ENCODE data around the gene TERT.

TERT gene

DNA sequence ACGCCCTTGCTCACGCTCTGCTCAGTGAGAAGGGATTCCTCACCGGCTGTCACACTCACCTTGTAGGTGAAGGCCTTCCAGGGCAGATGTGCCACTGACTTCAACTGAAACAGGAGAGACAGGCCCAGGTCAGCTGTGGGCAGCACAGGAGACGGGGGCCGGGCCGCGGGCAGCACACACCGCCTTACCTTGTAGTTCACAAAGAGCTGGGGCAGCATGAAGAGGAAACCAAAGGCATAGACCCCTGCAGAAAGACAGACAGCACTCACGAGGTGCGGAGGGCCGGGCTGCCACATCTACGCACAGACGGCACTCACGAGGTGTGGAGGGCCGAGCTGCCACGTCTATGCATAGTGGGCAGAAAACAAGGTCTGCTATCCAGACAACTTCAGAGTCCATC lies 26.7 kb upstream of the TERT start:
- no CpG with 5 or more reads among the region's 16 CpGs for WGBS (ENCODE audit: extremely low coverage, insufficient coverage, insufficient read length)
- H3K9ac ChIP-seq (ENCODE audit: low read length) = no peak overlapping the region
- H2BK120ac ChIP-seq (ENCODE audit: insufficient read depth, low read length, poor library complexity) = no peak overlapping the region
- no peak overlapping the region for H2BK5ac ChIP-seq (ENCODE audit: low read depth, low read length, poor library complexity)
- H3K18ac ChIP-seq (ENCODE audit: low read length) = no peak overlapping the region
- peaks cover 18% of the 10 kb centered on the region for H3K9me3 ChIP-seq (ENCODE audit: insufficient read depth, low read depth, low read length)
- H4K12ac ChIP-seq (ENCODE audit: low read depth, low read length) = no peak overlapping the region
- no peak overlapping the region for H4K91ac ChIP-seq (ENCODE audit: low read depth, low read length)
- H3K36me3 ChIP-seq (ENCODE audit: control insufficient read depth in 1 of 2, insufficient read depth in 2 of 2, low read length in 2 of 2) = peaks cover 81 to 83% of the 10 kb centered on the region in 2 experiments
- no peak overlapping the region for H3K14ac ChIP-seq (ENCODE audit: low read length)
- no peaks in the 10 kb centered on the region for H3K27me3 ChIP-seq (ENCODE audit: insufficient read depth, low read length)
- no peaks in the 10 kb centered on the region for H3K79me2 ChIP-seq (ENCODE audit: control insufficient read depth, insufficient read depth, low read length, poor library complexity)
- no peak overlapping the region for H3K23ac ChIP-seq (ENCODE audit: low read length)
- no peak overlapping the region for H3K4me3 ChIP-seq (ENCODE audit: low read depth, low read length)
- H3K4me1 ChIP-seq (ENCODE audit: control insufficient read depth in 1 of 2, insufficient read depth in 2 of 2, low read length in 2 of 2) = no peaks in the 10 kb centered on the region
- H3K79me1 ChIP-seq (ENCODE audit: low read length) = no peaks in the 10 kb centered on the region
- no peak overlapping the region for H2BK12ac ChIP-seq (ENCODE audit: low read length)
- no peak overlapping the region for H3K4me2 ChIP-seq (ENCODE audit: low read length)
- H2AFZ ChIP-seq (ENCODE audit: insufficient read depth, low read length, poor library complexity) = no peak overlapping the region
- no peak overlapping the region for H3K4ac ChIP-seq (ENCODE audit: low read depth, low read length)
- H3K27ac ChIP-seq (ENCODE audit: low read depth, low read length) = no peak overlapping the region
- H4K8ac ChIP-seq (ENCODE audit: low read depth, low read length) = no peak overlapping the region
- H2AK5ac ChIP-seq (ENCODE audit: low read length) = no peak overlapping the region
- DNase-seq = no peak

DNA sequence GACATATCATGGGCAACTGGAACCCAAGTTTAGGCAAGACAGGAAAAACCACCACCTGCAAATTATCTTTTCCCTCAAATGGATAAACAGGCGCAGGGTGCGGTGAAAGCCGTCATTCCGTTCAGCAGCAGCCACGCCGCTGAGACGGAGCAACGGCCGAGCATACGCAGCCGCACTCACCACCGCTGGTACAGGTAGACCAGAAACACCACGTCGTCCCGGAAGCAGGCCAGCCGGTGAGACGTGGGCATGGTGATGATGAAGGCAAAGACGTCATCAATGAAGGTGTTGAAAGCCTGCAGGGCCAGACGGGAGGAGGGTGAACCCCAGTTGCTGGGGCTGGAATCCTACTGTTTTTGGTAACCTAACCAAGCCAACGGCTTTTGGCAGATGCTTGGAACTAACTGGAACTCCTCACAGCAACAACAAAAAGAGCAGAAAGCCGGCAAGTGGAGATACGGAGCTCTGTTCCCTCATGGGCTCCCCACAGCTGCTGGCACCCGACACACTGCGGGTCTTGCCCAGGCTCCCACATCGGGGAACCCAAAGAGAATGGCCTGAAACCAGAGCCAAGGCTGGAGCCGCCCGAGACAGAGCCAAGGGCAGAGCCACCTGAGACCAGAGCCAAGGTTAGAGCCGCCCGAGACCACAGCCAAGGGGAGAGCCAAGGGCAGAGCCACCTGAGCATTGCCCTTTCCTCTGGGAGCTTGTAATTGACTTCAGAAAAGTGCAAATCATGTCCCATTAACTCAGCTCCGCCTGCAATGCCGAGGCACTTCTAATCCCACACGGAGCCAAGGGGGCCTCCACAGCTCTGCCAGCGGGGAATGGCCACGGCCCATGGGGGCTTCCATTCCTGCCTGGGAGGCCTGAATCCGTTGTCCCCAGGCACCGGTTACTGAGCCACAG lies 25.8 kb upstream of the TERT start:
- Histone ChIP-seq H2BK5ac (ENCODE audit: low read depth, low read length, poor library complexity) (no peak overlapping the region), H3K18ac (ENCODE audit: low read length) (no peak overlapping the region), H3K23ac (ENCODE audit: low read length) (no peak overlapping the region), H2BK12ac (ENCODE audit: low read length) (no peak overlapping the region), H3K27me3 (ENCODE audit: insufficient read depth, low read length) (no peaks in the 10 kb centered on the region), H4K8ac (ENCODE audit: low read depth, low read length) (no peak overlapping the region), H3K36me3 (ENCODE audit: control insufficient read depth in 1 of 2, insufficient read depth in 2 of 2, low read length in 2 of 2) (peaks cover 76 to 77% of the 10 kb centered on the region in 2 experiments), H4K12ac (ENCODE audit: low read depth, low read length) (no peak overlapping the region), H4K91ac (ENCODE audit: low read depth, low read length) (no peak overlapping the region), H3K14ac (ENCODE audit: low read length) (no peak overlapping the region), H3K4me1 (ENCODE audit: control insufficient read depth in 1 of 2, insufficient read depth in 2 of 2, low read length in 2 of 2) (no peaks in the 10 kb centered on the region), H3K4me3 (ENCODE audit: low read depth, low read length) (no peak overlapping the region), H3K27ac (ENCODE audit: low read depth, low read length) (no peak overlapping the region), H3K9me3 (ENCODE audit: insufficient read depth, low read depth, low read length) (peaks cover 12% of the 10 kb centered on the region), H3K9ac (ENCODE audit: low read length) (no peak overlapping the region), H3K79me1 (ENCODE audit: low read length) (no peaks in the 10 kb centered on the region), H2AFZ (ENCODE audit: insufficient read depth, low read length, poor library complexity) (no peak overlapping the region), H2BK120ac (ENCODE audit: insufficient read depth, low read length, poor library complexity) (no peak overlapping the region), H3K4ac (ENCODE audit: low read depth, low read length) (no peak overlapping the region), H2AK5ac (ENCODE audit: low read length) (no peak overlapping the region), H3K4me2 (ENCODE audit: low read length) (no peak overlapping the region), H3K79me2 (ENCODE audit: control insufficient read depth, insufficient read depth, low read length, poor library complexity) (no peaks in the 10 kb centered on the region)
- no peak for DNase-seq
- no CpG with 5 or more reads among the region's 36 CpGs for WGBS (ENCODE audit: extremely low coverage, insufficient coverage, insufficient read length)

DNA sequence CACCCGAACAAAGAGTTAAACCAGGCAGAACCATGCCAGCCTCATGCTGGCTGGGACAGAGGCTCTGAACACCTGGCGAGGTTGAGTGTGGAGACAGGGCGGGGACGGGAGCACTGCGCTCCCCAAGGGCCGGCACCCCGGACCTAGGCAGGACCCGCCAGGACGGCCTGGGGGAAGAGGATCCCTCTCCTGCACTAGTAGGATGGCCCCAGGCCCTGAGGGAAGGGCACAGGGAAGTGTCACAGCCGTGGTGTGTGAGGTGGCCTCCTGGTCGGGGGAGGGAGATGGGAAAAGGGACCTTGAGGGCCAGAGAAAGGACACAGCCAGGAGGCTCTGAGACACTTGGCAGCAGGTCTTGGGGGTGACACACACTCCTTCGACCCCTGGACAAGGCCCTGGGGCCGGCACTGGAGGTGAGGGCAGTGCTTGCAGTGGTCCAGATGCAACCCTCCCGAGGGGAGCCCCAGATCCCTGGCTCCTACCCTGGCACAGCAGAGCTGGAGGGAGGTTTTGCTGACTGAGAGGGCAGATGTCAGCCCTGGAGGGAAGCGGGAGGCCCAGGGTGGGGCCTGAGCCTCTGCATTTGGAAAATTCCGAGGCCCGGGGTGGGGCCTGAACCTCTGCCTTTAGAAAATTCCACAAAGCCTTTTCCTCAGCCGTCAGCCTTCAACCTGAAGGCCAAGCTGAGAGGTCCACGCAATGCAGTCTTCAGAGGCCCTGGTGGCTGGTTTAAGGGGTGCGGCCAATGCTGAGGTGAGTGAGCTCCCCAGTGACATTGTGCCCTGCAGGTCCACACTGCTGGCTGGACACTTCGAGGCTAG lies 24.8 kb upstream of the TERT start:
- H3K4ac ChIP-seq (ENCODE audit: low read depth, low read length) = no peak overlapping the region
- peaks cover 66% of the 10 kb centered on the region in 2 experiments for H3K36me3 ChIP-seq (ENCODE audit: control insufficient read depth in 1 of 2, insufficient read depth in 2 of 2, low read length in 2 of 2)
- H4K12ac ChIP-seq (ENCODE audit: low read depth, low read length) = no peak overlapping the region
- H3K4me3 ChIP-seq (ENCODE audit: low read depth, low read length) = no peak overlapping the region
- WGBS (ENCODE audit: extremely low coverage, insufficient coverage, insufficient read length) = no CpG with 5 or more reads among the region's 21 CpGs
- no peaks in the 10 kb centered on the region for H3K27me3 ChIP-seq (ENCODE audit: insufficient read depth, low read length)
- H3K9me3 ChIP-seq (ENCODE audit: insufficient read depth, low read depth, low read length) = peaks cover 6% of the 10 kb centered on the region
- no peak overlapping the region for H2BK5ac ChIP-seq (ENCODE audit: low read depth, low read length, poor library complexity)
- H4K91ac ChIP-seq (ENCODE audit: low read depth, low read length) = no peak overlapping the region
- no peak overlapping the region for H2BK120ac ChIP-seq (ENCODE audit: insufficient read depth, low read length, poor library complexity)
- DNase-seq = no peak
- H2AK5ac ChIP-seq (ENCODE audit: low read length) = no peak overlapping the region
- no peak overlapping the region for H3K4me2 ChIP-seq (ENCODE audit: low read length)
- H3K79me1 ChIP-seq (ENCODE audit: low read length) = no peaks in the 10 kb centered on the region
- H3K9ac ChIP-seq (ENCODE audit: low read length) = no peak overlapping the region
- H2AFZ ChIP-seq (ENCODE audit: insufficient read depth, low read length, poor library complexity) = no peak overlapping the region
- H3K23ac ChIP-seq (ENCODE audit: low read length) = no peak overlapping the region
- no peak overlapping the region for H3K14ac ChIP-seq (ENCODE audit: low read length)
- H3K18ac ChIP-seq (ENCODE audit: low read length) = no peak overlapping the region
- no peak overlapping the region for H4K8ac ChIP-seq (ENCODE audit: low read depth, low read length)
- no peaks in the 10 kb centered on the region for H3K4me1 ChIP-seq (ENCODE audit: control insufficient read depth in 1 of 2, insufficient read depth in 2 of 2, low read length in 2 of 2)
- H2BK12ac ChIP-seq (ENCODE audit: low read length) = no peak overlapping the region
- H3K27ac ChIP-seq (ENCODE audit: low read depth, low read length) = no peak overlapping the region
- no peaks in the 10 kb centered on the region for H3K79me2 ChIP-seq (ENCODE audit: control insufficient read depth, insufficient read depth, low read length, poor library complexity)

DNA sequence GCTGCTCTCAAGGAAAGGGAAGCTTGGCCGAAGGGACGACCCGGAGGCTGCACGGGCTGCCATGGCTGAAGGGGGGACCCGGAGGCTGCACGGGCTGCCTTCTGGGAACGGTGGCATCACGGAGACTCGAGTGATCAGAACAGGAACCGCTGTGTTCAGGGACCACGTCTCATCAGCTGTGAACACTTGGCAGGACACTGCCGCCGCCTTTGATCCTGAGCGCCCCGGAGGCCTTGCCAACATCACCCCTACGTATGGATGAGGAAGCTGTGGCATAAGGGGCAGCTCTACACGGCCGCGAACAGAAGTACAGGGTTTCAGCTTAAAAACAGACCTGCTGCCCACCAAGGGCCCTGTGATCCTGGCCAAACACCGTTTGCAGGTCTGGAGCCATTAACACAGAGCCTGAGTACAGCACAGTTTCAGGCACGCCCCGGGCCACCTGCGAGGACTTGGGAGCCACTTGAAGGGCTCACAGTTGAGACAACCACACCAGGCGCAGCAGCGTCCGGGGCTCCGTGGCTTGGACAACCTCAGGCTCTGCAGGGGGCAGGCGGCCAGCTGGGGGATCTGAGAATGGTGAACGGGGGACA lies 23.9 kb upstream of the TERT start:
- Histone ChIP-seq H2AK5ac (ENCODE audit: low read length) (no peak overlapping the region), H3K79me1 (ENCODE audit: low read length) (no peaks in the 10 kb centered on the region), H3K23ac (ENCODE audit: low read length) (no peak overlapping the region), H3K9ac (ENCODE audit: low read length) (no peak overlapping the region), H4K12ac (ENCODE audit: low read depth, low read length) (no peak overlapping the region), H3K27me3 (ENCODE audit: insufficient read depth, low read length) (no peaks in the 10 kb centered on the region), H3K4me2 (ENCODE audit: low read length) (no peak overlapping the region), H3K4ac (ENCODE audit: low read depth, low read length) (no peak overlapping the region), H3K36me3 (ENCODE audit: control insufficient read depth in 1 of 2, insufficient read depth in 2 of 2, low read length in 2 of 2) (peaks cover 57 to 59% of the 10 kb centered on the region in 2 experiments), H2AFZ (ENCODE audit: insufficient read depth, low read length, poor library complexity) (no peak overlapping the region), H3K27ac (ENCODE audit: low read depth, low read length) (no peak overlapping the region), H3K79me2 (ENCODE audit: control insufficient read depth, insufficient read depth, low read length, poor library complexity) (no peaks in the 10 kb centered on the region), H3K4me1 (ENCODE audit: control insufficient read depth in 1 of 2, insufficient read depth in 2 of 2, low read length in 2 of 2) (no peaks in the 10 kb centered on the region), H3K18ac (ENCODE audit: low read length) (no peak overlapping the region), H3K9me3 (ENCODE audit: insufficient read depth, low read depth, low read length) (peaks cover 6% of the 10 kb centered on the region), H4K8ac (ENCODE audit: low read depth, low read length) (no peak overlapping the region), H3K14ac (ENCODE audit: low read length) (no peak overlapping the region), H2BK120ac (ENCODE audit: insufficient read depth, low read length, poor library complexity) (no peak overlapping the region), H2BK5ac (ENCODE audit: low read depth, low read length, poor library complexity) (no peak overlapping the region), H4K91ac (ENCODE audit: low read depth, low read length) (no peak overlapping the region), H2BK12ac (ENCODE audit: low read length) (no peak overlapping the region), H3K4me3 (ENCODE audit: low read depth, low read length) (no peak overlapping the region)
- no CpG with 5 or more reads among the region's 29 CpGs for WGBS (ENCODE audit: extremely low coverage, insufficient coverage, insufficient read length)
- DNase-seq = no peak

All from trophoblast cell (in vitro differentiated cells and primary cell).